ENCODE measurements around the gene ASTL.

ASTL gene

DNA sequence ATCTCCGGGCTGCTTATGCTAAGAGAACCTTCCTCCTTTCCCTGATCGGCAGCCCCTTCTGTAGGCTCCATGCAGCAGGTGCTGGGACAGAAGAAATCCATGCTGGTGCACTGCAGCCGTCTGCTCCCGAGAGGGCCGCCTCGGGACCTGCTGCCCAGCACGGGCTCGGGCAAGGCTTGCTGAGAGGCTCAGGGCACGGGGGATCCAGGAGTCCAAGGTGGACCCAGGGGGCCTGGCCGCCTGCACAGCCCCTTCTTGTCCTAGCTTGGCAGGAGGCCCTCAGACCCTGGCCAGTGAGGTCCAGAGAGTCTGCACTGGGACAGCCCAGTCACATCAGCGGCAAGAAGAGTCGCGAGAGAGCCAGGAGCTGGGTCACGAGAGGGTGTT lies 20.2 kb upstream of the ASTL start:
- no peak for DNase-seq

- DNase-seq, result no peak
Observed at GRCh38 chr2:96157649-96158553, 19.6 kb upstream of the ASTL start.

DNA sequence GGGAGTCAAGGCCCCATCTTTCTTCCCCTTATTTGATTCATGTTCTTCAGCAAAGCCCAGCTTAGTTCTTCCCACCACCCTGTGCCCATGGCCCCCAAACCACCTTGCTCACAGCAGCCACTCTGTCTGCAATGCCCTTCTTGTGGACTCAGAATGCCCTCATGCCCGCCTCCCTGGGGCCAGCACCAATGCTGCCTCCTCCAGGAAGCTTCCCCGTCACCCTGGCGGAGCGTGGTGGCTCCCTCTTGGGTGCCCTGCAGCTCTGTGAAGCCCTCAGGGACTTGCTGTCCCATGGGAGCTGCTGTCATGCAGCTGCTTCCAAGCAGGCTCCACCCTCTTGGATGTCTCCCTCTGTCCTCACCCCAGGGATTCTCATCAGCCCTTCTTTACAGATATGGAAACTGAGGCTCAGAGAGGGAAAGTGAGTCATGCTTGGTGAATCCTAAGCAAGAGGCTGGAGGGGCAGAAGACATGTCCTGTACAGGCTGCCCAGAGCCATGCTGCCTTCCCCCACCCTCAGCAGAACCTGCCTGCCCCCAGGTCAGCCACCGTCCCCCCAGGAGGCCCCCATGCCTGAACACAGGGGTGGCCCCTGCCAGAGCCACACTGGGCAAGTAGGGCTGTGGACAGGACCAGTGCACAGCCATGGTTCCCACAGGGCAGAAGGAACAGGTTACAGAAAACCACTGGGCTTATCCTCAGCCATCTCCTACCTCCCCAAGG lies 18.8 kb upstream of the ASTL start:
- DNase-seq, result no peak

- DNase-seq, result no peak
Observed at GRCh38 chr2:96156011-96156820, 17.9 kb upstream of the ASTL start.

DNA sequence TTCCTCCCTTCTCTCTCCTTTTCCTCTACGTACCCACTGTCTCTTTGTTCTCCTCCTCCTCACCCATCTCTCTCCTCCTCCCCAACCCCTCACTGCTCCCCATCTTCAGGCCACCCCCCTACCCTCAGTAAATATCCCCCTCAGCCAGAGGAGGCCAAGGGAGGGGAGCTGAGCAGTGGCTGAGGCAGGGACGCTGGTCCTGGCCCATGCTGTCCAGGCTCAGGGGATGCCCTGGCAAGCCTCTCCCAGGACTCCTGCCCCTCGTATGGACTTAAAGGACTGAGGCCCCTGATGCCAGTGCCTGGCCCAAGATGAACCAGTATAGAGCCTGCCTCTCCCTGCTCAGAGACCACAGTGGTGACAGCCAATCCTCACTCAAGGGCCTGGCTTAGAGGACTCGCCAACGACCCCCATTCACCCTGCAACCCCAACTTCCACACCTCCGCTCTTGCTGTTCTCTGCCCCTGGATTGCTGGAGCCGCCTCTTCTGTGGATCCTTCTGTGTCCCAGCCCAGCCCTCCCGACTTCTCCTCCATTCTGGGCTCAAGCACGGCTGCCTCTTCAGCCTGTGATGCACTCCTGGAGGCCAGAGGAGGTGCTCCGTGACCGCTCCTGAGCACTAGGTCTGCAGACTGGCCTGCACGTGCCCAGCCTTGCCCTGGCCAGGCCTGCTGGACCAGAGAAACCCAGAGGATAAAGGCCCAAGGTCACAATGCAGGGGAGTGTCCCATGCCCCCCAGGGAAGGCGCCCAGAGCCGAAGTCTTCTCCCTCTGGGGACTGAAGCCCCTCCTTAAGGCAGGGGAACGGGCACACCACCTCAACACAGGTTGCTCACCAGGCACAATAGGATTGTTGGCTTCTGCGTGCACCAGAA lies 16.4 kb upstream of the ASTL start:
- no peak for DNase-seq

GRCh38 chr2:96153991-96154431 lies 15.7 kb upstream of the ASTL start:
- no peak for DNase-seq

GRCh38 chr2:96153291-96153713 lies 15.0 kb upstream of the ASTL start:
- no peak for DNase-seq

- no peak for DNase-seq
Observed at GRCh38 chr2:96152304-96153161, 14.2 kb upstream of the ASTL start.

DNA sequence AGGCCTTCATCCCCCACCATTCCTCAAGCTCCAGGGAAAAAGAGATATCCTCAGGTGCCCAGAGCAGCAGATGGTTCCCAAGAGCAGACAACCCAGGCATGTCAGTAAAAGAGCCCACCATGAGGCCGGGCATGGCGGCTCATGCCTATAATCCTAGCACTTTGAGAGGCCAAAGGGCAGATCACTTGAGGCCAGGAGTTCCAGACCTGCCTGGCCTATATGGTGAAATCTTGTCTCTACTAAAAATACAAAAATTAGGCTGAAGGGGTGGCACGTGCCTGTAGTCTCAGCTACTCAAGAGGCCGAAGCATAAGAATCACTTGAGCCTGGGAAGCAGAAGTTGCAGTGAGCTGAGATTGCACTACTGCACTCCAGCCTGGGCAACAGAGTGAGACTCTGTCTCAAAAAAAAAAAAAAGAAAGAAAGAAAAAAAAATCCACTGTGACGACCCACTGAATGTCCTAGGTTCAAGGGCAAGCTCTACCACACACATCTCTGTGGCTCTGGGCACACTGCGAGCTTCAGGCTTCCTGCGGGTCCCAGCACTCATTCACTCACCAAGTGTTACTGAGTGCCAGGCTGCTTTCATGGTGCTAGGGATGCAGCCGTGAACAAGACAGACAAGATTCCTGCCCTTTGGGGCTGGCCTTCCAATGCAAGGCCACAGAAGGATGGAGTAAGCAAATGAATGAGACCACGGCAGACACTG lies 13.4 kb upstream of the ASTL start:
- no peak for DNase-seq

DNA sequence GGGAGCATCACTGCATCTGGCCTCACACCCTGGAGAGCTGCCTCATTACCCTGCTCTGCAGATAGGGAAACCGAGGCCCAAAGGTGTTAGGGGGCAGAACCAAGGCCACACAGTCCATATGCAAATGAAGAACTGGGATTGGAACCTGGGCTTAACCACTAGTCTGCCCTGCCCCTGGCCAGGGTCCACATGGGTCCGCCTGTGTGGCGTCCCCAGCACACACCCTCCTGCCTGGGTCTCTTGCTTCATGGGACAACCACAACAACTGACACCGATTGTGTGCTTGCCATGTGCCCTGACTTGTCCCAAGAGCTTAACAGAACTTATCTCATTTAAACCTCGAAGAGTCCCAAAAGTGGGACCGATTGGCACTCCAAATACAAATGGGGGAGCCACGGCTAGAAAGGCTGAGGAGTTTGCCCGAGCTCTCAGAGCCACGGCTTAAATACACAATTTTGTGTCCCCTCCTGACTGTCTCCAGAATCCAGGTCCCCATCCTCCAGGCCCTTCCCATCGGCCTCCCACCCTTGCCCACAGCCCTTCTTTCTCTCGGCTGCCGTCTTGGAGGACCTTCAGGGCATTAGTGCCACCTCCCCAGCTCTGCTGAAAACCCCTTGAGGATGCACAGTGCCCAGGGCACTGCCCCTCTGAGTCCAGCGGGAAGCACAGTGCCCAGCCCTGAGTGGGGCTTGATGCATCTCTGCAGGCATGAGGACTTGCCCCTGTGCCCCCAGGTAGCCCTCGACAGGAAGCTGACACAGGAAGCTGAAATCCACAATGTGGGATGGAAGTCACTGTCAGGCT lies 12.7 kb upstream of the ASTL start:
- DNase-seq, result no peak

GRCh38 chr2:96150007-96150640 lies 11.8 kb upstream of the ASTL start:
- DNase-seq, result no peak

DNA sequence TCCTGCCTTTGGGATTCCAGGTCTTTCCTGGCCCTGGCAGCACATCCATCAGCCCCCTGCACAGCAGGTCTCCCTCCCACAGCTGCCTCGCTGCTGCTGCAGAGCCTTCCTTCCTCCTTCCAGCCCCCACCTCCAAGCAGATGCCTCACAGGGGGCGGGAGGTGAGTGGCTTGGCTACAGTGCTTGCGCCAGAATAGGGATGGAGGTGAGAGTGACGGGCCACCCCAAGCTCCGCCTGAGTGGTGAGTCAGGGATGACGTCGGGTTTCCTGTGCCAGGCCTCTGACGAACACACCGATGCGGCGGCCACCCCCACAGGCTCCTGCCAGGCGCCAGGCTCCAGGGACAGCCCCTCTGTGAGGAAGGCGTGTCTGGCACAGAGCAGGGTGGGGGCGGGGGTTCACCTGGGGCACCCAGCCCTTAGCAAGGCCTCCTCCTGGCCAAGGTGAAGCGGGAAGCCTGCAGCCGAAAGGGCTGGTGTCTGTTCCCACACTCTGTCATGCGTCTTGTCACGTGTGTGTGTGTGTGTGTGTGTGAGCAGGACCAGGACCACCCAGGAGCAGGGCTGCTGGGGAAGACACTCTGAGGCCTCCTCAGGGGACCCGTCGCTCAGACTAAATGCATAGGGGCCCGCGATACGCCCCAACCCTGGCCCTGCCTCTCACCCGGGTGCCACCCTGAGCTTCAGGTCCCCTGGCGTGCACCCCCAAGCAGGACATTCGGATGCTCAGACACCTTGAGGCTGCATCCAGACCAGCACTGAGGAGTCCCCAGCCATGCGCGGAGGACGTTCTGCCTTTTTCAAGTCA lies 10.3 kb upstream of the ASTL start:
- DNase-seq, result no peak

GRCh38 chr2:96147593-96148201 lies 9.4 kb upstream of the ASTL start:
- no peak for DNase-seq

- DNase-seq, result no peak
Observed at GRCh38 chr2:96146881-96147592, 8.7 kb upstream of the ASTL start.

DNA sequence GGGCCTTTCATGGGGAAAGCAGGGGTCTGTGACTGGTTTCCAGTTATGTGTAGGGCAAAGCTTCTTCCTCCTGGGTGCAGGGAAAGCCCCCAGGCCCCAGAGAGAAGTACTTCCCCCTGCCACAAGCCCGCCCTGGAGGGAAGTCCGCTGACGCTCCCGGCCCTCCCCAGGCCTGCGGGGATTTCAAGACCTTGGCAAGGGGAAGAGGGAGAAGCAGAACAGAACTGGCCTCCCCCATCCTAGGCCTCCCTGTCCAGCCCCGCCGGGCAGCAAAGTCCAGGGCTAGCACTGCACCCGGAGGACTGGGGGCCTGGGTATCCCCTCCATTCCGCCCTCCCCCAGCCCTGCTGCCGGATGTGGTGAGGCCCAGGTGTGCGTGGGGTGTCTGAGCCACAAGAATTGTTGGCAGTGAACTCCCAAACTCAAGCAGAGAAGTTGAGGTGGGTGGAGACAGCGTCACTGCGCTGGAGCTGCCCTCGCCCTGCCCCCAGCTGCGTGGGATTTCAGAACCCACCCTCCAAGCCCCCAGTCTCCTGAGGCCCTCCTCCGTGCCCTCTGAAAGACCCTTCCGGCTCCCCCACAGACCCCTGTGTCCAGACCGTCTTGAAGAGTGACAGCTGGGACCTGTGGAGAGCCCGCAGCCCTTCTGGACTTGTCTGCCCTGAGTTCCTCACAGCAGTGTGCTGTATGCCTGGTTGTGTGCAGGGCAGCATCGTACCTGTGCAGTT lies 8.0 kb upstream of the ASTL start:
- no peak for DNase-seq

GRCh38 chr2:96145848-96146152 lies 7.5 kb upstream of the ASTL start:
- no peak for DNase-seq
